DLD1 (cell line): ENCODE measurements around the gene EIF4E.
"Not testable (repeated sequence)": the region's sequence is repeated elsewhere in the genome, so short reads cannot be mapped to it uniquely, and the experiment has no call there.

Experiments used
- in situ Hi-C: cut with HindIII; loops from 2 replicates; pipeline ENCODE4 v1.10.0; 2017; ENCODE audit warnings: low sequenced_read_pairs

Gene EIF4E

GRCh38 chr4:98928505-98929340 is at the start of gene EIF4E:
EIF4E (minus strand) TSS chr4:98929133; CDS start chr4:98929112, 21 bp downstream.
- in situ Hi-C loops = no loop called here

- in situ Hi-C loops = no loop called here
Measured at GRCh38 chr4:98977557-98977956, 48.6 kb upstream of the EIF4E start.

GRCh38 chr4:98976716-98977115 is 47.8 kb upstream of the EIF4E start:
- in situ Hi-C loops = no loop called here

- in situ Hi-C loops = no loop called here
Measured at GRCh38 chr4:98969878-98970785, 41.2 kb upstream of the EIF4E start.

GRCh38 chr4:98967786-98968329 is 38.9 kb upstream of the EIF4E start:
- in situ Hi-C loops = no loop called here

- in situ Hi-C loops = no loop called here
Measured at GRCh38 chr4:98966926-98967325, 38.0 kb upstream of the EIF4E start.

- in situ Hi-C loops = no loop called here
Measured at GRCh38 chr4:98963538-98964433, 34.9 kb upstream of the EIF4E start.

GRCh38 chr4:98961770-98962169 is 32.8 kb upstream of the EIF4E start:
- in situ Hi-C loops = no loop called here

GRCh38 chr4:98959411-98959810 is 30.5 kb upstream of the EIF4E start:
- in situ Hi-C loops = no loop called here

GRCh38 chr4:98958065-98958464 is 29.1 kb upstream of the EIF4E start:
- in situ Hi-C loops = no loop called here

- in situ Hi-C loops = no loop called here
Measured at GRCh38 chr4:98955229-98955628, 26.3 kb upstream of the EIF4E start.

GRCh38 chr4:98951710-98952109 is 22.8 kb upstream of the EIF4E start:
- in situ Hi-C loops = no loop called here

GRCh38 chr4:98950925-98951324 is 22.0 kb upstream of the EIF4E start:
- in situ Hi-C loops = no loop called here

- in situ Hi-C loops = no loop called here
Measured at GRCh38 chr4:98946359-98946758, 17.4 kb upstream of the EIF4E start.

- in situ Hi-C loops = no loop called here
Measured at GRCh38 chr4:98945297-98945850, 16.4 kb upstream of the EIF4E start.

GRCh38 chr4:98939892-98940298 is 11.0 kb upstream of the EIF4E start:
- in situ Hi-C loops = no loop called here

- in situ Hi-C loops = no loop called here
Measured at GRCh38 chr4:98939438-98939837, 10.5 kb upstream of the EIF4E start.

- in situ Hi-C loops = no loop called here
Measured at GRCh38 chr4:98937986-98938720, 9.2 kb upstream of the EIF4E start.

- in situ Hi-C loops = no loop called here
Measured at GRCh38 chr4:98935633-98936032, 6.7 kb upstream of the EIF4E start.

GRCh38 chr4:98934851-98935250 is 5.9 kb upstream of the EIF4E start:
- in situ Hi-C loops = not testable (repeated sequence)
